ENCODE results near the gene NDUFB10.

Gene NDUFB10

GRCh38 chr16:1915732-1916639, 43.4 kb upstream of the NDUFB10 start:
- Histone ChIP-seq H3K23ac (ENCODE audit: low read length in 2 of 2) (no peak overlapping the region), H3K4me3 (ENCODE audit: insufficient read depth in 1 of 2, low read depth in 1 of 2, low read length in 2 of 2) (no peak overlapping the region), H3K79me1 (replicated peaks; ENCODE audit: low read length, poor library complexity, severe bottlenecking) (no peaks in the 10 kb centered on the region), H2BK120ac (ENCODE audit: low read depth, low read length) (no peak overlapping the region), H2BK5ac (ENCODE audit: low read depth, low read length, poor library complexity, severe bottlenecking) (no peak overlapping the region), H3K4ac (ENCODE audit: low read depth in 1 of 2, low read length in 2 of 2) (no peak overlapping the region), H3K27me3 (ENCODE audit: control insufficient read depth in 1 of 2, insufficient read depth in 1 of 2, low read length in 2 of 2) (peaks cover 70 to 75% of the 10 kb centered on the region in 2 experiments), H2BK15ac (ENCODE audit: low read depth, poor library complexity, severe bottlenecking) (no peak overlapping the region), H3K27ac (ENCODE audit: low read length, poor library complexity, severe bottlenecking) (no peak overlapping the region), H3K9me3 (ENCODE audit: control insufficient read depth, low read length) (no peaks in the 10 kb centered on the region), H3K36me3 (ENCODE audit: control insufficient read depth in 1 of 2, insufficient read depth in 2 of 2, low read depth in 1 of 2, low read length in 2 of 2) (peaks cover 0 to 5% of the 10 kb centered on the region in 2 experiments), H3K9ac (ENCODE audit: low read length) (no peak overlapping the region), H3K4me2 (ENCODE audit: low read length, poor library complexity, severe bottlenecking) (no peak overlapping the region), H2BK12ac (ENCODE audit: low read length in 2 of 2) (no peak overlapping the region), H2AFZ (ENCODE audit: low read depth, low read length) (no peak overlapping the region), H2AK5ac (ENCODE audit: low read length, severe bottlenecking) (no peak overlapping the region), H3K18ac (ENCODE audit: low read depth in 1 of 2, low read length in 2 of 2) (no peak overlapping the region), H3K14ac (ENCODE audit: low read length in 2 of 2) (no peak overlapping the region), H3K4me1 (ENCODE audit: control insufficient read depth, insufficient read depth, low read depth, low read length) (peaks cover 14% of the 10 kb centered on the region), H4K91ac (ENCODE audit: low read length) (no peak overlapping the region), H4K8ac (ENCODE audit: low read length) (no peak overlapping the region)
- 74% methylated on average over 25 of the region's 25 CpGs for WGBS
- no peak for DNase-seq

- no peak for DNase-seq
- H3K27me3 ChIP-seq (ENCODE audit: control insufficient read depth in 1 of 2, insufficient read depth in 1 of 2, low read length in 2 of 2) = peaks cover 76 to 81% of the 10 kb centered on the region in 2 experiments
- no peak overlapping the region for H2BK15ac ChIP-seq (ENCODE audit: low read depth, poor library complexity, severe bottlenecking)
- no peaks in the 10 kb centered on the region for H3K79me1 ChIP-seq (replicated peaks; ENCODE audit: low read length, poor library complexity, severe bottlenecking)
- no peak overlapping the region for H2AFZ ChIP-seq (ENCODE audit: low read depth, low read length)
- no peak overlapping the region for H3K9ac ChIP-seq (ENCODE audit: low read length)
- no peak overlapping the region for H2BK5ac ChIP-seq (ENCODE audit: low read depth, low read length, poor library complexity, severe bottlenecking)
- H3K18ac ChIP-seq (ENCODE audit: low read depth in 1 of 2, low read length in 2 of 2) = no peak overlapping the region
- H2AK5ac ChIP-seq (ENCODE audit: low read length, severe bottlenecking) = no peak overlapping the region
- H3K27ac ChIP-seq (ENCODE audit: low read length, poor library complexity, severe bottlenecking) = no peak overlapping the region
- 11% methylated on average over 5 of the region's 5 CpGs for WGBS
- H2BK120ac ChIP-seq (ENCODE audit: low read depth, low read length) = no peak overlapping the region
- no peak overlapping the region for H3K4ac ChIP-seq (ENCODE audit: low read depth in 1 of 2, low read length in 2 of 2)
- H3K23ac ChIP-seq (ENCODE audit: low read length in 2 of 2) = no peak overlapping the region
- no peak overlapping the region for H4K91ac ChIP-seq (ENCODE audit: low read length)
- no peak overlapping the region for H3K4me2 ChIP-seq (ENCODE audit: low read length, poor library complexity, severe bottlenecking)
- H3K36me3 ChIP-seq (ENCODE audit: control insufficient read depth in 1 of 2, insufficient read depth in 2 of 2, low read depth in 1 of 2, low read length in 2 of 2) = peaks cover 0 to 3% of the 10 kb centered on the region in 2 experiments
- H3K4me3 ChIP-seq (ENCODE audit: insufficient read depth in 1 of 2, low read depth in 1 of 2, low read length in 2 of 2) = no peak overlapping the region
- no peak overlapping the region for H4K8ac ChIP-seq (ENCODE audit: low read length)
- H2BK12ac ChIP-seq (ENCODE audit: low read length in 2 of 2) = no peak overlapping the region
- no peak overlapping the region for H3K14ac ChIP-seq (ENCODE audit: low read length in 2 of 2)
- no peaks in the 10 kb centered on the region for H3K9me3 ChIP-seq (ENCODE audit: control insufficient read depth, low read length)
- peaks cover 10% of the 10 kb centered on the region for H3K4me1 ChIP-seq (ENCODE audit: control insufficient read depth, insufficient read depth, low read depth, low read length)
Observed at GRCh38 chr16:1916640-1916990, 42.7 kb upstream of the NDUFB10 start.

- Histone ChIP-seq H2BK5ac (ENCODE audit: low read depth, low read length, poor library complexity, severe bottlenecking) (no peak overlapping the region), H2BK12ac (ENCODE audit: low read length in 2 of 2) (no peak overlapping the region), H3K4me3 (ENCODE audit: insufficient read depth in 1 of 2, low read depth in 1 of 2, low read length in 2 of 2) (no peak overlapping the region), H2BK120ac (ENCODE audit: low read depth, low read length) (no peak overlapping the region), H2BK15ac (ENCODE audit: low read depth, poor library complexity, severe bottlenecking) (no peak overlapping the region), H3K79me1 (replicated peaks; ENCODE audit: low read length, poor library complexity, severe bottlenecking) (no peaks in the 10 kb centered on the region), H3K36me3 (ENCODE audit: control insufficient read depth in 1 of 2, insufficient read depth in 2 of 2, low read depth in 1 of 2, low read length in 2 of 2) (no peaks in the 10 kb centered on the region), H3K9ac (ENCODE audit: low read length) (no peak overlapping the region), H3K23ac (ENCODE audit: low read length in 2 of 2) (no peak overlapping the region), H3K14ac (ENCODE audit: low read length in 2 of 2) (no peak overlapping the region), H3K9me3 (ENCODE audit: control insufficient read depth, low read length) (no peaks in the 10 kb centered on the region), H3K4me1 (ENCODE audit: control insufficient read depth, insufficient read depth, low read depth, low read length) (peaks cover 8% of the 10 kb centered on the region), H4K8ac (ENCODE audit: low read length) (no peak overlapping the region), H3K27me3 (ENCODE audit: control insufficient read depth in 1 of 2, insufficient read depth in 1 of 2, low read length in 2 of 2) (peaks cover 81 to 83% of the 10 kb centered on the region in 2 experiments), H2AK5ac (ENCODE audit: low read length, severe bottlenecking) (no peak overlapping the region), H3K4me2 (ENCODE audit: low read length, poor library complexity, severe bottlenecking) (no peak overlapping the region), H3K4ac (ENCODE audit: low read depth in 1 of 2, low read length in 2 of 2) (no peak overlapping the region), H4K91ac (ENCODE audit: low read length) (no peak overlapping the region), H3K27ac (ENCODE audit: low read length, poor library complexity, severe bottlenecking) (no peak overlapping the region), H2AFZ (ENCODE audit: low read depth, low read length) (no peak overlapping the region), H3K18ac (ENCODE audit: low read depth in 1 of 2, low read length in 2 of 2) (no peak overlapping the region)
- WGBS = 8% methylated on average over 22 of the region's 22 CpGs
- no peak for DNase-seq
Observed at GRCh38 chr16:1917056-1917664, 42.2 kb upstream of the NDUFB10 start.

DNA sequence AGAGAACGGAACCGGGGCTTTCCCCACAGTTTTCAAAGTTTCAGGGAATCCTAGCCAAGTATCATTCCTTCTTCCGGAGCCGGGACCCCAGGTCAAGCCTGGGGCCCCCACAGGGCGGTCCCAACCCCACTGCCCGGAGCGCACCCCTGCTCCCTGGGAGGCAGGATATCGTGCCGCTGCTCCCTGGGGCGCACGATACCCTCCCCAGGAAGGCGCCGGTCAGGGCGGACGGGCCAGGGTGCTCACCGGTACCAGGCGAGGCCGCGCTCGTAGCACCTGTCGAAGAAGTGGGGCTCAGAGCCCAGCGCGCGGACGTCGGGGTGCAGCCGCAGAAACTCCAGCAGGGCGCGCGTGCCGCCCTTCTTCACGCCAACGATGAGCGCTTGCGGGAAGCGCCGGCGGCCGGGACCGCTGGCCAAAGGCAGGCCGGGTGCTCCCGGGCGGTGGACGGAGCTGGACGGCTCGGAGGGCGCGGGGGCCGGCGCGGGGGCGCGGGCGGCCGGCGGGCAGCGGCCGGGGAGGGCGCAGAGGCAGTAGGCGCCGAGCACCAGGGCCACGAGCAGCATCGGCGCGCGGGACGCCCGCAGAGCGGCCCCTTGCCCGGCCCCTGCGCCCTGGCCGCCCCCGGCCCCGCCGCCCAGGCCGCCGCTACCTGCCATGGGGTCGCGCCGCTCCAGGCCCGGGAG, 41.5 kb upstream of the NDUFB10 start:
- no peak overlapping the region for H3K9ac ChIP-seq (ENCODE audit: low read length)

More for the DNA sequence above, 41.5 kb upstream of the NDUFB10 start:
- Histone ChIP-seq H4K91ac (ENCODE audit: low read length) (no peak overlapping the region), H3K36me3 (ENCODE audit: control insufficient read depth in 1 of 2, insufficient read depth in 2 of 2, low read depth in 1 of 2, low read length in 2 of 2) (no peaks in the 10 kb centered on the region), H3K79me1 (replicated peaks; ENCODE audit: low read length, poor library complexity, severe bottlenecking) (no peaks in the 10 kb centered on the region), H2BK12ac (ENCODE audit: low read length in 2 of 2) (no peak overlapping the region), H2AFZ (ENCODE audit: low read depth, low read length) (no peak overlapping the region), H3K4me1 (ENCODE audit: control insufficient read depth, insufficient read depth, low read depth, low read length) (peaks cover 8% of the 10 kb centered on the region), H3K27ac (ENCODE audit: low read length, poor library complexity, severe bottlenecking) (no peak overlapping the region), H3K4me3 (ENCODE audit: insufficient read depth in 1 of 2, low read depth in 1 of 2, low read length in 2 of 2) (no peak overlapping the region), H2AK5ac (ENCODE audit: low read length, severe bottlenecking) (no peak overlapping the region), H2BK120ac (ENCODE audit: low read depth, low read length) (no peak overlapping the region), H2BK5ac (ENCODE audit: low read depth, low read length, poor library complexity, severe bottlenecking) (no peak overlapping the region), H3K23ac (ENCODE audit: low read length in 2 of 2) (no peak overlapping the region), H3K9me3 (ENCODE audit: control insufficient read depth, low read length) (no peaks in the 10 kb centered on the region), H3K18ac (ENCODE audit: low read depth in 1 of 2, low read length in 2 of 2) (no peak overlapping the region), H3K4me2 (ENCODE audit: low read length, poor library complexity, severe bottlenecking) (no peak overlapping the region), H2BK15ac (ENCODE audit: low read depth, poor library complexity, severe bottlenecking) (no peak overlapping the region), H3K4ac (ENCODE audit: low read depth in 1 of 2, low read length in 2 of 2) (no peak overlapping the region), H4K8ac (ENCODE audit: low read length) (no peak overlapping the region), H3K27me3 (ENCODE audit: control insufficient read depth in 1 of 2, insufficient read depth in 1 of 2, low read length in 2 of 2) (peaks cover 87 to 90% of the 10 kb centered on the region in 2 experiments), H3K14ac (ENCODE audit: low read length in 2 of 2) (no peak overlapping the region)
- 10% methylated on average over 25 of the region's 81 CpGs for WGBS
- no peak for DNase-seq
